Loucy (cell line): ENCODE measurements around the gene TBR1.

ENCODE experiments used
- H2AFZ ChIP-seq: fragments of 200-600 bp; sonication (generic); 2 replicates; pipeline ENCODE4 v1.6.0; 2016; ENCODE audit warnings: antibody characterized with exemption, mild to moderate bottlenecking, low read length, moderate library complexity
- H3F3A ChIP-seq: fragments of 200-600 bp; 2 replicates; pipeline ENCODE4 v1.6.0; 2016; ENCODE audit warnings: antibody characterized with exemption, low read depth, mild to moderate bottlenecking
- H3K27me3 ChIP-seq: fragments of 200-600 bp; sonication (generic); 2 replicates; pipeline ENCODE4 v1.6.1; 2014; ENCODE audit warnings: low read length, mild to moderate bottlenecking; ENCODE audit not compliant: insufficient read depth, poor library complexity, severe bottlenecking
- H3K36me3 ChIP-seq: fragments of 200-600 bp; sonication (generic); 2 replicates; pipeline ENCODE4 v1.6.1; 2016; ENCODE audit warnings: low read length; ENCODE audit not compliant: insufficient read depth
- H3K4me1 ChIP-seq: fragments of 200-600 bp; sonication (generic); 2 replicates; pipeline ENCODE4 v1.5.1; 2014; ENCODE audit warnings: low read length, mild to moderate bottlenecking; ENCODE audit not compliant: insufficient read depth, poor library complexity, severe bottlenecking
- H3K4me2 ChIP-seq: fragments of 200-600 bp; sonication (generic); 2 replicates; pipeline ENCODE4 v1.6.0; 2014; ENCODE audit warnings: antibody characterized with exemption, low read length, low read depth, mild to moderate bottlenecking; ENCODE audit not compliant: poor library complexity, severe bottlenecking
- H3K4me3 ChIP-seq: fragments of 200-600 bp; sonication (generic); 2 replicates; pipeline ENCODE4 v1.5.1; 2014; ENCODE audit warnings: low read length, mild to moderate bottlenecking, mixed read lengths; ENCODE audit not compliant: poor library complexity, severe bottlenecking
- H3K79me2 ChIP-seq: fragments of 200-600 bp; sonication (generic); 2 replicates; pipeline ENCODE4 v1.6.1; 2014; ENCODE audit warnings: low read length; ENCODE audit not compliant: insufficient read depth
- H3K9ac ChIP-seq: fragments of 200-600 bp; sonication (generic); 2 replicates; pipeline ENCODE4 v1.6.0; 2014; ENCODE audit warnings: mild to moderate bottlenecking, low read depth, low read length, moderate library complexity; ENCODE audit not compliant: poor library complexity, severe bottlenecking
- H3K9me2 ChIP-seq: fragments of 200-600 bp; sonication (generic); replicated peaks from 2 replicates; pipeline ENCODE4 v1.6.1; 2016; ENCODE audit warnings: low read depth, low read length, mixed read lengths
- H3K9me3 ChIP-seq: fragments of 200-600 bp; sonication (generic); 2 replicates; pipeline ENCODE4 v1.6.1; 2014; ENCODE audit warnings: mild to moderate bottlenecking, antibody characterized with exemption, low read length, low read depth; ENCODE audit not compliant: insufficient read depth
- H4K20me1 ChIP-seq: fragments of 200-600 bp; sonication (generic); 2 replicates; pipeline ENCODE4 v1.6.0; 2014; ENCODE audit warnings: antibody characterized with exemption, low read length, mild to moderate bottlenecking; ENCODE audit not compliant: insufficient read depth, poor library complexity, severe bottlenecking
- CTCF ChIP-seq: fragments of 200-600 bp; sonication (generic); conservative IDR thresholded peaks from 2 replicates; pipeline ENCODE4 v1.5.1; 2014; ENCODE audit warnings: mild to moderate bottlenecking, antibody characterized with exemption, low read length
- EZH2phosphoT487 ChIP-seq: fragments of 200-600 bp; IDR thresholded peaks from 2 replicates; pipeline ENCODE4 v1.6.1; 2018; ENCODE audit warnings: antibody characterized with exemption, mild to moderate bottlenecking, moderate library complexity, borderline replicate concordance

The TBR1 gene

GRCh38 chr2:161418275-161418714, 2.2 kb downstream of the TBR1 start:
- TF ChIP-seq CTCF, result no peak
- TF ChIP-seq EZH2phosphoT487, result no peak
- H3K9me2 ChIP-seq, result no peaks in the 10 kb centered on the region

GRCh38 chr2:161418715-161419637, 2.9 kb downstream of the TBR1 start:
- no peaks in the 10 kb centered on the region for H4K20me1 ChIP-seq
- no peaks in the 10 kb centered on the region for H3K9me3 ChIP-seq
- no peak overlapping the region for H2AFZ ChIP-seq
- H3K4me1 ChIP-seq, result peaks cover 5% of the 10 kb centered on the region
- no peak overlapping the region for H3K9ac ChIP-seq
- H3K27me3 ChIP-seq, result no peaks in the 10 kb centered on the region
- H3K36me3 ChIP-seq, result no peaks in the 10 kb centered on the region
- H3K9me2 ChIP-seq, result no peaks in the 10 kb centered on the region
- TF ChIP-seq EZH2phosphoT487, result no peak
- no peak for TF ChIP-seq CTCF
- no peak overlapping the region for H3K4me2 ChIP-seq
- H3K79me2 ChIP-seq, result no peaks in the 10 kb centered on the region
- H3K4me3 ChIP-seq, result no peak overlapping the region
- no peaks in the 10 kb centered on the region for H3F3A ChIP-seq

More at GRCh38 chr2:161418275-161418714, 2.2 kb downstream of the TBR1 start:
- Histone ChIP-seq H2AFZ (no peak overlapping the region), H3K9me3 (no peaks in the 10 kb centered on the region), H3K4me1 (peaks cover 5% of the 10 kb centered on the region), H3K79me2 (no peaks in the 10 kb centered on the region), H3K36me3 (no peaks in the 10 kb centered on the region), H3K27me3 (no peaks in the 10 kb centered on the region), H3K4me2 (no peak overlapping the region), H3K4me3 (no peak overlapping the region), H3K9ac (no peak overlapping the region), H3F3A (no peaks in the 10 kb centered on the region), H4K20me1 (no peaks in the 10 kb centered on the region)

GRCh38 chr2:161419638-161420190, 3.6 kb downstream of the TBR1 start:
- H3K9me3 ChIP-seq, result no peaks in the 10 kb centered on the region
- H3F3A ChIP-seq, result no peaks in the 10 kb centered on the region
- H3K36me3 ChIP-seq, result no peaks in the 10 kb centered on the region
- peaks cover 5% of the 10 kb centered on the region for H3K4me1 ChIP-seq
- no peaks in the 10 kb centered on the region for H4K20me1 ChIP-seq
- no peak overlapping the region for H3K4me2 ChIP-seq
- no peak for TF ChIP-seq CTCF
- no peak for TF ChIP-seq EZH2phosphoT487
- H3K27me3 ChIP-seq, result no peaks in the 10 kb centered on the region
- no peaks in the 10 kb centered on the region for H3K79me2 ChIP-seq
- no peak overlapping the region for H3K9ac ChIP-seq
- no peak overlapping the region for H3K4me3 ChIP-seq
- H3K9me2 ChIP-seq, result no peaks in the 10 kb centered on the region
- no peak overlapping the region for H2AFZ ChIP-seq
